HepG2 (cell line): ENCODE results near the gene PHYH.

Experiments used
- CREM ChIP-seq, 2 experiments: sonication (generic) in 1 of 2; formaldehyde crosslinking in 1 of 2; IDR thresholded peaks; 2 replicates each; pipeline versions ENCODE4 v1.4.0 to v1.6.1; 2016 to 2020; ENCODE audit warnings: antibody characterized with exemption in 1 of 2, mild to moderate bottlenecking in 1 of 2, missing genetic modification reagents in 1 of 2
- CTCF ChIP-seq: sonication (generic); formaldehyde crosslinking; IDR thresholded peaks from 2 replicates; pipeline ENCODE4 v1.5.0; 2020; ENCODE audit warnings: mild to moderate bottlenecking, missing genetic modification reagents, moderate library complexity
- MEIS2 ChIP-seq: sonication (generic); formaldehyde crosslinking; IDR thresholded peaks from 2 replicates; pipeline ENCODE4 v1.9.0; 2021; ENCODE audit warnings: mild to moderate bottlenecking, missing genetic modification reagents
- NBN ChIP-seq: fragments of 450-650 bp; conservative IDR thresholded peaks from 2 replicates; pipeline ENCODE4 v1.6.1; 2017
- NCOA1 ChIP-seq: sonication (generic); formaldehyde crosslinking; IDR thresholded peaks from 2 replicates; pipeline ENCODE4 v1.9.0; 2021; ENCODE audit warnings: missing genetic modification reagents
- POLR2A ChIP-seq, 2 experiments: IDR thresholded peaks; 2 replicates each; pipeline ENCODE4 v1.6.1; 2011; ENCODE audit warnings: low read depth in 2 of 2, low read length in 2 of 2, mild to moderate bottlenecking in 1 of 2, moderate library complexity in 1 of 2; ENCODE audit not compliant: insufficient read depth in 1 of 2
- SIX1 ChIP-seq: sonication (generic); formaldehyde crosslinking; IDR thresholded peaks from 2 replicates; pipeline ENCODE4 v1.4.0; 2020; ENCODE audit warnings: missing genetic modification reagents, borderline replicate concordance
- SP1 ChIP-seq, 2 experiments: fragments of 450-650 bp in 1 of 2; sonication (generic) in 1 of 2; formaldehyde crosslinking in 1 of 2; IDR thresholded peaks; 2 replicates each; pipeline versions ENCODE4 v1.4.0 to v1.6.1; 2016 to 2020; ENCODE audit warnings: missing genetic modification reagents in 1 of 2
- TCF7L2 ChIP-seq: IDR thresholded peaks from 2 replicates; pipeline ENCODE4 v1.6.1; 2011; ENCODE audit warnings: mild to moderate bottlenecking, low read depth, low read length, moderate library complexity
- TEAD2 ChIP-seq: sonication (generic); formaldehyde crosslinking; IDR thresholded peaks from 2 replicates; pipeline ENCODE4 v1.9.0; 2021; ENCODE audit warnings: missing genetic modification reagents
- ZBTB46 ChIP-seq: sonication (generic); formaldehyde crosslinking; IDR thresholded peaks from 2 replicates; pipeline ENCODE4 v1.4.0; 2020; ENCODE audit warnings: mild to moderate bottlenecking, missing genetic modification reagents, borderline replicate concordance
- ZNF232 ChIP-seq: sonication (generic); formaldehyde crosslinking; IDR thresholded peaks from 2 replicates; pipeline ENCODE4 v1.4.0; 2020; ENCODE audit warnings: missing genetic modification reagents, borderline replicate concordance
- ZNF280B ChIP-seq: sonication (generic); formaldehyde crosslinking; IDR thresholded peaks from 2 replicates; pipeline ENCODE4 v1.5.0; 2020; ENCODE audit warnings: missing genetic modification reagents, mild to moderate bottlenecking, borderline replicate concordance

- TF ChIP-seq CTCF (CRISPR knock-in tag): no peak
- TF ChIP-seq TEAD2: no peak
- no peak for TF ChIP-seq MEIS2 (CRISPR knock-in tag)
- no peak for TF ChIP-seq ZBTB46
- no peak for TF ChIP-seq TCF7L2
- TF ChIP-seq SP1 (IDR thresholded peaks at IDR 0.05): no peak
- no peak for TF ChIP-seq SP1 (CRISPR knock-in tag; IDR thresholded peaks at IDR 0.05)
- TF ChIP-seq ZNF280B: no peak
- TF ChIP-seq ZNF232: no peak
- no peak for TF ChIP-seq CREM (IDR thresholded peaks at IDR 0.05)
- TF ChIP-seq CREM (CRISPR knock-in tag; IDR thresholded peaks at IDR 0.05): no peak
- TF ChIP-seq POLR2A (IDR thresholded peaks at IDR 0.05; ENCODE audit: insufficient read depth in 1 of 2, low read depth in 2 of 2, low read length in 2 of 2): no peak
- no peak for TF ChIP-seq SIX1 (CRISPR knock-in tag)
- no peak for TF ChIP-seq NCOA1 (CRISPR knock-in tag)
- TF ChIP-seq NBN: no peak
Observed at GRCh38 chr10:13270877-13271551, 28.9 kb downstream of the PHYH start.
